GM12878 (cell line): Measurements from ENCODE around the gene ESRRG. TPM values are rescaled to one million over a fixed set of nuclear protein-coding genes. Genes with fewer than 3 reads are reported as not detected.

Source experiments
- ATAC-seq: fragments of 200-7000 bp; cut with Tn5 transposase; 3 replicates; pipeline ENCODE4 v1.9.1; 2020; ENCODE audit warnings: mild to moderate bottlenecking, moderate library complexity
- BruUV-seq: library from RNA; stranded (reverse); fragments of 400-500 nt; replicated peaks from 2 replicates; lab custom pipeline; 2021; lab: Mats Ljungman, UMichigan
- CTCF ChIA-PET: fragments of 300-600 bp; sonication (Branson Sonifier 250); formaldehyde crosslinking; extraction: SDS; loops from one replicate; lab custom pipeline; 2021; ENCODE audit warnings: inconsistent platforms; lab: Yijun Ruan, JAX
- POLR2A ChIA-PET: fragments of 350-600 bp; formaldehyde crosslinking; extraction: SDS; loops from one replicate; lab custom pipeline; 2021; ENCODE audit warnings: inconsistent platforms; lab: Charles Lee
- RAD21 ChIA-PET: fragments of 300-600 bp; sonication (Branson Sonifier 250); formaldehyde crosslinking; loops from one replicate; lab custom pipeline; 2023; ENCODE audit warnings: antibody characterized with exemption; ENCODE audit not compliant: unreplicated experiment; lab: Charles Lee
- SMC1A ChIA-PET: fragments of 300-600 bp; sonication (Branson Sonifier 250); formaldehyde crosslinking; loops from one replicate; lab custom pipeline; 2023; ENCODE audit not compliant: unreplicated experiment, uncharacterized antibody; lab: Charles Lee
- DNase-seq: peaks from one replicate; pipeline ENCODE4 v3.0.0-alpha.2; 2011; ENCODE audit warnings: low read depth, low spot score
- FAIRE-seq: peaks from 3 replicates; lab custom pipeline; 2011; peaks lifted over from hg19 to GRCh38; lab: Jason Lieb, UNC
- H2AFZ ChIP-seq: 2 replicates; pipeline ENCODE4 v1.6.0; 2011; ENCODE audit warnings: low read depth, low read length, control low read depth; ENCODE audit not compliant: control insufficient read depth
- H3K27ac ChIP-seq: 2 replicates; pipeline ENCODE4 v1.5.1; 2011; ENCODE audit warnings: control low read depth; ENCODE audit not compliant: control insufficient read depth, insufficient read depth
- H3K27me3 ChIP-seq, 2 experiments: replicated peaks in 1 of 2; 2 replicates each; pipeline versions ENCODE4 v1.6.0 to v1.6.1; 2011; ENCODE audit warnings: low read length in 1 of 2; ENCODE audit not compliant: control insufficient read depth in 2 of 2, insufficient read depth in 2 of 2
- H3K36me3 ChIP-seq, 2 experiments: 2 replicates each; pipeline ENCODE4 v1.5.1; 2011; ENCODE audit warnings: low read length in 1 of 2; ENCODE audit not compliant: control insufficient read depth in 2 of 2, insufficient read depth in 2 of 2
- H3K4me1 ChIP-seq: 2 replicates; pipeline ENCODE4 v1.6.1; 2011; ENCODE audit warnings: mild to moderate bottlenecking, low read length, moderate library complexity, mixed read lengths; ENCODE audit not compliant: control insufficient read depth, insufficient read depth
- H3K4me2 ChIP-seq: 2 replicates; pipeline ENCODE4 v1.6.0; 2011; ENCODE audit warnings: control low read depth; ENCODE audit not compliant: control insufficient read depth, insufficient read depth
- H3K4me3 ChIP-seq: fragments of 200-600 bp; sonication (generic); 2 replicates; pipeline ENCODE4 v1.5.1; 2016
- H3K79me2 ChIP-seq: 2 replicates; pipeline ENCODE4 v1.6.0; 2011; ENCODE audit warnings: low read length; ENCODE audit not compliant: control insufficient read depth, insufficient read depth
- H3K9ac ChIP-seq: 2 replicates; pipeline ENCODE4 v1.8.0; 2011; ENCODE audit warnings: low read length, control low read depth, mixed read lengths; ENCODE audit not compliant: control insufficient read depth, insufficient read depth
- H3K9me3 ChIP-seq: replicated peaks from 3 replicates; pipeline ENCODE4 v1.5.1; 2011; ENCODE audit warnings: mild to moderate bottlenecking, low read length; ENCODE audit not compliant: control insufficient read depth, insufficient read depth
- H4K20me1 ChIP-seq: 2 replicates; pipeline ENCODE4 v1.6.0; 2011; ENCODE audit not compliant: control insufficient read depth, insufficient read depth
- BACH1 ChIP-seq: fragments of 450-650 bp; IDR thresholded peaks from 2 replicates; pipeline ENCODE4 v1.6.1; 2017; ENCODE audit warnings: mild to moderate bottlenecking, borderline replicate concordance
- BMI1 ChIP-seq: fragments of 450-650 bp; IDR thresholded peaks from 2 replicates; pipeline ENCODE4 v1.6.1; 2016; ENCODE audit warnings: mild to moderate bottlenecking, moderate library complexity, borderline replicate concordance
- CHD2 ChIP-seq: IDR thresholded peaks from 2 replicates; pipeline ENCODE4 v1.6.1; 2011; ENCODE audit warnings: low read depth, low read length, improper control_type of control experiment, borderline replicate concordance
- CHD4 ChIP-seq: fragments of 200-600 bp; sonication (generic); IDR thresholded peaks from 2 replicates; pipeline ENCODE4 v1.6.1; 2016; ENCODE audit warnings: mild to moderate bottlenecking
- EGR1 ChIP-seq, 2 experiments: IDR thresholded peaks; 1 replicate in 1 of 2; 2 replicates in 1 of 2; pipeline ENCODE4 v1.6.1; 2011 to 2012; ENCODE audit warnings: low read depth in 2 of 2, low read length in 2 of 2, borderline replicate concordance in 1 of 2, mild to moderate bottlenecking in 1 of 2, moderate library complexity in 1 of 2
- NFXL1 ChIP-seq: fragments of 450-650 bp; IDR thresholded peaks from 2 replicates; pipeline ENCODE4 v1.6.1; 2017; ENCODE audit warnings: antibody characterized with exemption, mild to moderate bottlenecking, borderline replicate concordance
- NFYB ChIP-seq: IDR thresholded peaks from 2 replicates; pipeline ENCODE4 v1.6.1; 2011; ENCODE audit warnings: low read depth, mild to moderate bottlenecking, low read length, improper control_type of control experiment, moderate library complexity; ENCODE audit not compliant: insufficient read depth
- NR2C1 ChIP-seq: fragments of 450-650 bp; IDR thresholded peaks from 2 replicates; pipeline ENCODE4 v1.6.1; 2017; ENCODE audit warnings: antibody characterized with exemption, mild to moderate bottlenecking, moderate library complexity
- PAX8 ChIP-seq: fragments of 450-650 bp; IDR thresholded peaks from 2 replicates; pipeline ENCODE4 v1.6.1; 2017; ENCODE audit warnings: mild to moderate bottlenecking, moderate library complexity
- PML ChIP-seq: IDR thresholded peaks from 2 replicates; pipeline ENCODE4 v1.6.1; 2012; ENCODE audit warnings: low read length, inconsistent platforms
- SMAD1 ChIP-seq: fragments of 450-650 bp; IDR thresholded peaks from 2 replicates; pipeline ENCODE4 v1.6.1; 2018; ENCODE audit warnings: mild to moderate bottlenecking, low read depth; ENCODE audit not compliant: partially characterized antibody
- STAT1 ChIP-seq: fragments of 450-650 bp; conservative IDR thresholded peaks from 2 replicates; pipeline ENCODE4 v1.6.1; 2014; ENCODE audit warnings: antibody characterized with exemption, mild to moderate bottlenecking
- STAT3 ChIP-seq: IDR thresholded peaks from 2 replicates; pipeline ENCODE4 v1.6.1; 2011; ENCODE audit warnings: low read depth, low read length, improper control_type of control experiment
- SUZ12 ChIP-seq: fragments of 200-600 bp; sonication (generic); IDR thresholded peaks from one replicate; pipeline ENCODE4 v1.6.1; 2018; ENCODE audit warnings: antibody characterized with exemption, mild to moderate bottlenecking; ENCODE audit not compliant: unreplicated experiment
- TARDBP ChIP-seq: IDR thresholded peaks from 2 replicates; pipeline ENCODE4 v1.6.1; 2016; ENCODE audit warnings: borderline replicate concordance
- ZZZ3 ChIP-seq: IDR thresholded peaks from 2 replicates; pipeline ENCODE4 v1.6.1; 2011; ENCODE audit warnings: low read depth; ENCODE audit not compliant: control insufficient read depth, insufficient read length
- WGBS: methylation state at CpG from one replicate; pipeline ENCODE4 v1.1.6; 2016; ENCODE audit warnings: low lambda C conversion rate; ENCODE audit not compliant: insufficient replicate concordance, insufficient coverage; ENCODE audit errors: missing lambda C conversion rate; 5-methylcytosine and 5-hydroxymethylcytosine counted together
- in situ Hi-C: fragments of 300-500 bp; cut with MboI; formaldehyde crosslinking; loops from 9 replicates; pipeline ENCODE4 v1.14.3; 2018; ENCODE audit warnings: mixed read lengths
- intact Hi-C: fragments of 100-400 bp; cut with micrococcal nuclease; formaldehyde crosslinking; loops from one replicate; pipeline ENCODE4 v1.14.2; 2022; ENCODE audit not compliant: unreplicated experiment
- polyA plus RNA-seq, 11 experiments: library from polyadenylated mRNA; depleted of rRNA in 4 of 11; unstranded in 6 of 11; stranded (reverse) in 5 of 11; fragments of >200 nt; fragmentation: Nextera tagmentation in 4 of 11; fragmentation: Illumina TruSeq in 1 of 11; extraction: Ambion mirVana in 4 of 11; extraction: Trizol in 1 of 11; gene quantifications; 1 replicate in 1 of 11; 2 replicates in 10 of 11; pipeline versions ENCODE4 v1.2.1 to v1.2.3, GENCODE V29; 2011 to 2016; ENCODE audit warnings: inconsistent platforms in 2 of 11, missing spikeins in 2 of 11, low read depth in 1 of 11
- total RNA-seq, 4 experiments: library from RNA; depleted of rRNA in 3 of 4; stranded (reverse); fragments of >200 nt in 3 of 4; fragmentation: Illumina TruSeq in 1 of 4; extraction: Trizol in 1 of 4; gene quantifications; 2 replicates each; pipeline versions ENCODE4 v1.2.1 to v1.2.3, GENCODE V29; 2013 to 2021
- TF ChIP-seq, protein P1 (sequence below): fragments of 450-650 bp; IDR thresholded peaks from 2 replicates; pipeline ENCODE4 v1.6.1; 2014; ENCODE audit warnings: mild to moderate bottlenecking

The ESRRG gene
- total and polyA plus RNA-seq, 10 of the 15 experiments (the other 5 are each of a cell fraction or from before 2014, with no cell fraction given) = 0.03 TPM; not detected in 9

DNA sequence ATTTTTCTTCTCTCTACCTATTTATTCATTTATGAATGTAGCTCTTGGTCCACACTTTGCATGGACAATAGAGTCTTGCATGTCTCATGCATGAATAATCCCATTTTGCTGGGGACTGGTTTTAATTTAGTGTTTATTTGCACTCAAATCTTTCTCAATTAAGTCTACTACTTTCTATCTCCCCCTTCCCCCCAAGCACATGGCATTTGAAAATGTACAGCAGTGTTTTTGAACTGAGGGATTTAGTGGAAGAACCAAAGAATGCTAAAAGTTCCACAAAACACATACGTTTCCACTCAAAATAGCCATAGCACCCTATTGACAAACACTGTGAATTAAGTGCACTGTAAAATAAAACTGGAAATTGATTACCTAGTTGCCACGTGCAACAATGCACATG is 180.5 kb downstream of the ESRRG start:
- SMC1A ChIA-PET = interaction anchor here (0.7 to 1.2 kb wide), 2 partner anchors 11 to 33 kb away, joined by 3 read pairs; no protein-coding TSS in a partner anchor
- ATAC-seq (no peak), DNase-seq (no peak), FAIRE-seq (no peak)
- H3K4me2 ChIP-seq = no peak overlapping the region
- H2AFZ ChIP-seq = no peak overlapping the region
- no peaks in the 10 kb centered on the region for H3K4me1 ChIP-seq
- no peaks in the 10 kb centered on the region for H3K9me3 ChIP-seq
- POLR2A ChIA-PET = no interaction called here
- no peaks in the 10 kb centered on the region for H3K27me3 ChIP-seq
- CTCF ChIA-PET = no interaction called here
- no peak overlapping the region for H3K27ac ChIP-seq
- no TSS peak for BruUV-seq
- H3K79me2 ChIP-seq = no peaks in the 10 kb centered on the region
- in situ Hi-C loops (no loop called here), intact Hi-C loops (no loop called here)
- TF ChIP-seq CHD4 (no peak), BACH1 (no peak), NFYB (no peak), EGR1 (IDR thresholded peaks at IDR 0.05; ENCODE audit: borderline replicate concordance in 1 of 2, low read depth in 2 of 2, low read length in 2 of 2) (no peak), PAX8 (no peak), ZZZ3 (no peak)
- no peak overlapping the region for H3K9ac ChIP-seq
- no peaks in the 10 kb centered on the region for H3K36me3 ChIP-seq
- no peak overlapping the region for H3K4me3 ChIP-seq
- H4K20me1 ChIP-seq = no peaks in the 10 kb centered on the region
- 0% methylated on average over 2 of the region's 2 CpGs for WGBS
- RAD21 ChIA-PET = no interaction called here

DNA sequence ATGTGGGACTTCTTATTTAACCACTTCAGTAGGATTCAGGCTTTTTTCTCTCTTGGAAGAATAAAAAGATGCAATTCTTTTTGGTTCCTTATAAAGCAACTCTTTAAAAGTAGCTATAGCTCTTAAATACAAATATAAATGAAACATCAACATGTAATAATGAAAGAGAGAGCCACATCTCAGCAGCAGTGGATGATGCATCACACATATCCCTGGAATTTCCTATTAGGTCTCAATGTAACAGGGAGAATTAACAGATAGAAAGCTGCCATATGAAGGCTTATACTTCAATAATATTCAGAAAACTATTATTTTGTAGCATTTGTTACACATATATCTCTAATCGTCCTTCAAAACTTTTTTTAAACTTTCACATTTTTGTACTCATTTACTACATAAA is 181.0 kb downstream of the ESRRG start:
- Histone ChIP-seq H3K9ac (no peak overlapping the region), H4K20me1 (no peaks in the 10 kb centered on the region), H3K4me1 (no peaks in the 10 kb centered on the region), H3K79me2 (no peaks in the 10 kb centered on the region), H3K9me3 (no peaks in the 10 kb centered on the region), H3K27me3 (no peaks in the 10 kb centered on the region), H3K4me2 (no peak overlapping the region), H2AFZ (no peak overlapping the region), H3K4me3 (no peak overlapping the region), H3K36me3 (no peaks in the 10 kb centered on the region), H3K27ac (no peak overlapping the region)
- POLR2A ChIA-PET = no interaction called here
- WGBS = 13% methylated on average over 1 of the region's 1 CpG
- intact Hi-C loops (no loop called here), in situ Hi-C loops (no loop called here)
- RAD21 ChIA-PET = no interaction called here
- CTCF ChIA-PET = interaction anchor here (0.6 kb wide), 1 partner anchor 271 kb away, joined by 3 read pairs; no protein-coding TSS in a partner anchor
- no peak for ATAC-seq
- no peak for DNase-seq
- FAIRE-seq = no peak
- BruUV-seq = no TSS peak
- SMC1A ChIA-PET = interaction anchor here (0.7 to 1.2 kb wide), 2 partner anchors 11 to 32 kb away, joined by 3 read pairs; no protein-coding TSS in a partner anchor
- TF ChIP-seq STAT3 = no peak
- TF ChIP-seq PML = no peak
- TF ChIP-seq TARDBP = no peak
- no peak for TF ChIP-seq BMI1
- TF ChIP-seq, protein P1, sequence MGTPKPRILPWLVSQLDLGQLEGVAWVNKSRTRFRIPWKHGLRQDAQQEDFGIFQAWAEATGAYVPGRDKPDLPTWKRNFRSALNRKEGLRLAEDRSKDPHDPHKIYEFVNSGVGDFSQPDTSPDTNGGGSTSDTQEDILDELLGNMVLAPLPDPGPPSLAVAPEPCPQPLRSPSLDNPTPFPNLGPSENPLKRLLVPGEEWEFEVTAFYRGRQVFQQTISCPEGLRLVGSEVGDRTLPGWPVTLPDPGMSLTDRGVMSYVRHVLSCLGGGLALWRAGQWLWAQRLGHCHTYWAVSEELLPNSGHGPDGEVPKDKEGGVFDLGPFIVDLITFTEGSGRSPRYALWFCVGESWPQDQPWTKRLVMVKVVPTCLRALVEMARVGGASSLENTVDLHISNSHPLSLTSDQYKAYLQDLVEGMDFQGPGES = no peak
- TF ChIP-seq NR2C1 = no peak
- no peak for TF ChIP-seq SUZ12
- no peak for TF ChIP-seq STAT1
- TF ChIP-seq SMAD1 = no peak
- no peak for TF ChIP-seq NFXL1
- no peak for TF ChIP-seq CHD2
